OCI-LY7 (cell line): ENCODE measurements around the gene MAP7D1. TPM values are rescaled to one million over a fixed set of nuclear protein-coding genes. Genes with fewer than 3 reads are reported as not detected.

ENCODE experiments used
- BruUV-seq: library from RNA; stranded (reverse); fragments of 400-500 nt; replicated peaks from 2 replicates; lab custom pipeline; 2021; lab: Mats Ljungman, UMichigan
- CTCF ChIA-PET: fragments of 300-600 bp; sonication (Branson Sonifier 250); formaldehyde crosslinking; loops from one replicate; lab custom pipeline; 2022; ENCODE audit warnings: antibody characterized with exemption; ENCODE audit not compliant: unreplicated experiment; lab: Charles Lee
- POLR2A ChIA-PET: fragments of 300-600 bp; sonication (Branson Sonifier 250); formaldehyde crosslinking; loops from one replicate; lab custom pipeline; 2022; ENCODE audit warnings: antibody characterized with exemption; lab: Charles Lee
- DNase-seq: peaks from one replicate; pipeline ENCODE4 v3.0.0-alpha.2; 2015; ENCODE audit warnings: low spot score
- H2AFZ ChIP-seq: fragments of 200-600 bp; sonication (generic), shearing (Covaris generic); 2 replicates; pipeline ENCODE4 v1.6.1; 2014; ENCODE audit warnings: mild to moderate bottlenecking, antibody characterized with exemption, low read length, moderate library complexity
- H3K27ac ChIP-seq: fragments of 200-600 bp; sonication (generic); 2 replicates; pipeline ENCODE4 v1.5.1; 2014; ENCODE audit warnings: mixed run types, low read depth, mild to moderate bottlenecking, moderate library complexity, low read length, inconsistent platforms; ENCODE audit not compliant: poor library complexity, severe bottlenecking
- H3K36me3 ChIP-seq: fragments of 200-600 bp; sonication (generic); 2 replicates; pipeline ENCODE4 v1.6.1; 2014; ENCODE audit warnings: mild to moderate bottlenecking, antibody characterized with exemption, low read length, moderate library complexity, mixed read lengths; ENCODE audit not compliant: insufficient read depth
- H3K4me1 ChIP-seq: fragments of 200-600 bp; sonication (generic); 2 replicates; pipeline ENCODE4 v1.5.1; 2014; ENCODE audit warnings: mild to moderate bottlenecking, low read length; ENCODE audit not compliant: insufficient read depth, poor library complexity, severe bottlenecking
- H3K4me2 ChIP-seq: fragments of 200-600 bp; sonication (generic); 2 replicates; pipeline ENCODE4 v1.6.1; 2014; ENCODE audit warnings: mild to moderate bottlenecking, low read length
- H3K4me3 ChIP-seq: fragments of 200-600 bp; sonication (generic); 2 replicates; pipeline ENCODE4 v1.5.1; 2014; ENCODE audit warnings: mild to moderate bottlenecking, low read depth, low read length; ENCODE audit not compliant: poor library complexity, severe bottlenecking
- H3K79me2 ChIP-seq: fragments of 200-600 bp; sonication (generic); 2 replicates; pipeline ENCODE4 v1.6.1; 2016; ENCODE audit warnings: low read depth, mild to moderate bottlenecking, low read length, moderate library complexity, mixed read lengths; ENCODE audit not compliant: insufficient read depth
- H3K9me2 ChIP-seq: fragments of 200-600 bp; sonication (generic); 2 replicates; pipeline ENCODE4 v1.6.1; 2016; ENCODE audit warnings: mild to moderate bottlenecking, low read length, mixed read lengths; ENCODE audit not compliant: insufficient read depth
- H3K9me3 ChIP-seq: fragments of 200-600 bp; sonication (generic); 2 replicates; pipeline ENCODE4 v1.6.1; 2014; ENCODE audit warnings: mild to moderate bottlenecking, mixed run types, low read length, mixed read lengths
- H4K20me1 ChIP-seq: fragments of 200-600 bp; sonication (generic); 2 replicates; pipeline ENCODE4 v1.6.1; 2014; ENCODE audit warnings: mild to moderate bottlenecking, antibody characterized with exemption, low read length, moderate library complexity, mixed read lengths; ENCODE audit not compliant: insufficient read depth
- CTCF ChIP-seq: fragments of 200-600 bp; sonication (generic); conservative IDR thresholded peaks from 2 replicates; pipeline ENCODE4 v1.5.1; 2014; ENCODE audit warnings: mild to moderate bottlenecking, antibody characterized with exemption, low read length, moderate library complexity, mixed read lengths
- EZH2phosphoT487 ChIP-seq: fragments of 200-600 bp; sonication (generic); IDR thresholded peaks from 2 replicates; pipeline ENCODE4 v1.6.1; 2018; ENCODE audit warnings: low read depth, borderline replicate concordance, mild to moderate bottlenecking, mixed run types, antibody characterized with exemption, low read length, moderate library complexity, mixed read lengths
- intact Hi-C: fragments of 100-400 bp; cut with micrococcal nuclease; formaldehyde crosslinking; loops from one replicate; pipeline ENCODE4 v1.10.0; 2022; ENCODE audit not compliant: unreplicated experiment
- total RNA-seq, 2 experiments: library from RNA; depleted of rRNA in 1 of 2; stranded (reverse); fragments of >200 nt in 1 of 2; shearing (Covaris generic) in 1 of 2; gene quantifications; 2 replicates each; pipeline ENCODE4 v1.2.3, GENCODE V29; 2014 to 2022

MAP7D1 gene
- total RNA-seq, 2 experiments from 2014 or later: 61.2 to 101 TPM

- intact Hi-C loops: loop anchor here (1.0 to 5.0 kb wide), 7 partner anchors 39 to 271 kb away; partner anchors contain the start of genes SH3D21 and THRAP3
- peaks cover 54% of the 10 kb centered on the region for H3K4me1 ChIP-seq
- POLR2A ChIA-PET: interaction anchor here (1.0 to 1.9 kb wide), 7 partner anchors 12 to 136 kb away, joined by 3 to 13 read pairs (median 5); partner anchors contain the start of gene THRAP3
Observed at GRCh38 chr1:36149237-36149972, 6.6 kb upstream of the MAP7D1 start, which contains the start of gene TRAPPC3. TRAPPC3 (minus strand) TSS chr1:36149486; CDS start chr1:36149378, 108 bp downstream.

GRCh38 chr1:36149973-36150295 is 6.0 kb upstream of the MAP7D1 start:
- peaks cover 24% of the 10 kb centered on the region; the same call in 1 of the 2 replicates for H3K79me2 ChIP-seq
- peaks cover 20% of the 10 kb centered on the region for H3K36me3 ChIP-seq
- peaks cover 59% of the 10 kb centered on the region for H3K4me1 ChIP-seq
- H3K9me2 ChIP-seq: no peaks in the 10 kb centered on the region
- H3K27ac ChIP-seq: peak overlapping the region; percentile 44
- intact Hi-C loops: loop anchor here (1.0 to 5.0 kb wide), 7 partner anchors 38 to 271 kb away; partner anchors contain the start of genes SH3D21 and THRAP3
- POLR2A ChIA-PET: interaction anchor here (1.1 to 1.9 kb wide), 5 partner anchors 12 to 136 kb away, joined by 3 to 13 read pairs (median 4); no protein-coding TSS in a partner anchor
- H4K20me1 ChIP-seq: no peaks in the 10 kb centered on the region
- CTCF ChIA-PET: interaction anchor here (0.6 to 1.9 kb wide), 5 partner anchors 11 to 246 kb away, joined by 3 to 16 read pairs (median 5); no protein-coding TSS in a partner anchor
- H2AFZ ChIP-seq: peak overlapping the region; percentile 72
- peaks cover 15% of the 10 kb centered on the region; the same call in 1 of the 2 replicates for H3K9me3 ChIP-seq
- no TSS peak for BruUV-seq
- H3K4me3 ChIP-seq: peak overlapping the region; percentile 48
- peak overlapping the region; percentile 93 for H3K4me2 ChIP-seq
- TF ChIP-seq EZH2phosphoT487 (no peak), CTCF (no peak)
- DNase-seq: no peak

More at GRCh38 chr1:36149237-36149972, 6.6 kb upstream of the MAP7D1 start, which contains the start of gene TRAPPC3:
- H3K36me3 ChIP-seq: peaks cover 20% of the 10 kb centered on the region
- CTCF ChIA-PET: interaction anchor here (0.8 to 1.9 kb wide), 5 partner anchors 12 to 151 kb away, joined by 3 to 16 read pairs (median 5); no protein-coding TSS in a partner anchor
- H3K9me3 ChIP-seq: peaks cover 15% of the 10 kb centered on the region; the same call in 1 of the 2 replicates
- peak within 1 kb of the TSS; percentile 72 for H2AFZ ChIP-seq
- no peaks in the 10 kb centered on the region for H3K9me2 ChIP-seq
- H3K27ac ChIP-seq: peak within 1 kb of the TSS; percentile 49
- no peaks in the 10 kb centered on the region for H4K20me1 ChIP-seq
- BruUV-seq: no TSS peak
- peak; percentile 100 for DNase-seq
- H3K79me2 ChIP-seq: peaks cover 24% of the 10 kb centered on the region; the same call in 1 of the 2 replicates
- TF ChIP-seq EZH2phosphoT487 (no peak), CTCF (peak; percentile 98)
- peak within 1 kb of the TSS; percentile 93 for H3K4me2 ChIP-seq
- peak within 1 kb of the TSS; percentile 97 for H3K4me3 ChIP-seq
